Measurements from ENCODE around the gene COQ9.

The COQ9 gene

GRCh38 chr16:57444711-57445110 lies 2.6 kb upstream of the COQ9 start:
- H3K4me3 Mint-ChIP-seq, result peak overlapping the region; percentile 60 to 72 (median 70)
- no peak for TF ChIP-seq CTCF (IDR thresholded peaks at IDR 0.05; ENCODE audit: unreplicated experiment in 3 of 3)
- H3K27me3 Mint-ChIP-seq (ENCODE audit: low read depth), result no peaks in the 10 kb centered on the region
- peaks cover 22% of the 10 kb centered on the region for H3K4me1 Mint-ChIP-seq
- peaks cover 6% of the 10 kb centered on the region for H3K9me3 Mint-ChIP-seq
- peak overlapping the region; percentile 55 to 81 (median 57) for H3K27ac Mint-ChIP-seq
- peaks cover 34% of the 10 kb centered on the region for H3K36me3 Mint-ChIP-seq (ENCODE audit: low read depth)

- peaks cover 3% of the 10 kb centered on the region for H3K9me3 Mint-ChIP-seq
- peaks cover 26% of the 10 kb centered on the region for H3K36me3 Mint-ChIP-seq (ENCODE audit: low read depth)
- H3K27me3 Mint-ChIP-seq (ENCODE audit: low read depth), result no peaks in the 10 kb centered on the region
- H3K4me1 Mint-ChIP-seq, result peaks cover 22% of the 10 kb centered on the region
- H3K27ac Mint-ChIP-seq, result no peak overlapping the region
- no peak for TF ChIP-seq CTCF (IDR thresholded peaks at IDR 0.05; ENCODE audit: unreplicated experiment in 3 of 3)
- H3K4me3 Mint-ChIP-seq, result peak overlapping the region in 2 of 3 experiments; percentile 64 to 74
These were observed 1.8 kb upstream of the COQ9 start for GRCh38 chr16:57445510-57445909.

- H3K9me3 Mint-ChIP-seq, result peaks cover 2% of the 10 kb centered on the region
- H3K36me3 Mint-ChIP-seq (ENCODE audit: low read depth), result peaks cover 14% of the 10 kb centered on the region
- H3K27me3 Mint-ChIP-seq (ENCODE audit: low read depth), result no peaks in the 10 kb centered on the region
- H3K4me3 Mint-ChIP-seq, result peak overlapping the region; percentile 93 to 97 (median 94)
- H3K27ac Mint-ChIP-seq, result peak overlapping the region; percentile 79 to 95 (median 94)
- TF ChIP-seq CTCF (IDR thresholded peaks at IDR 0.05; ENCODE audit: unreplicated experiment in 3 of 3), result no peak
- H3K4me1 Mint-ChIP-seq, result peaks cover 22% of the 10 kb centered on the region
These were observed 621 bp upstream of the COQ9 start for GRCh38 chr16:57446531-57447185.

GRCh38 chr16:57452021-57452420 lies 4.7 kb downstream of the COQ9 start:
- Mint-ChIP-seq H3K36me3 (ENCODE audit: low read depth) (peaks cover 40% of the 10 kb centered on the region), H3K9me3 (no peaks in the 10 kb centered on the region), H3K4me3 (no peak overlapping the region), H3K27me3 (ENCODE audit: low read depth) (no peaks in the 10 kb centered on the region), H3K27ac (no peak overlapping the region), H3K4me1 (peaks cover 9% of the 10 kb centered on the region)
- TF ChIP-seq CTCF (IDR thresholded peaks at IDR 0.05; ENCODE audit: unreplicated experiment in 3 of 3), result no peak

GRCh38 chr16:57462209-57462977 lies 15.1 kb downstream of the COQ9 start, which contains the start of gene POLR2C:
Gene POLR2C, plus strand, starts transcription at chr16:57462679. Its CDS starts 46 bp downstream, at chr16:57462725.
- Mint-ChIP-seq H3K27ac (peak within 1 kb of the TSS; percentile 84 to 98 (median 86)), H3K4me3 (peak within 1 kb of the TSS; percentile 99 to 100 (median 100)), H3K27me3 (ENCODE audit: low read depth) (no peaks in the 10 kb centered on the region), H3K36me3 (ENCODE audit: low read depth) (peaks cover 49% of the 10 kb centered on the region), H3K9me3 (no peaks in the 10 kb centered on the region), H3K4me1 (peaks cover 9% of the 10 kb centered on the region)
- TF ChIP-seq CTCF (IDR thresholded peaks at IDR 0.05; ENCODE audit: unreplicated experiment in 3 of 3), result peak; percentile 98
